HepG2 (cell line): ENCODE data around the gene GAPDH. TPM values are rescaled to one million over a fixed set of nuclear protein-coding genes. Genes with fewer than 3 reads are reported as not detected.
A peak's percentile ranks its signal among the peaks of the same experiment; 100 is the strongest.

Experiments used
- AKAP8 ChIP-seq: sonication (generic); formaldehyde crosslinking; IDR thresholded peaks from 2 replicates; pipeline ENCODE4 v1.5.1; 2020; ENCODE audit warnings: mild to moderate bottlenecking, missing genetic modification reagents
- ASH2L ChIP-seq: fragments of 300-600, 200-600 bp; sonication (generic); IDR thresholded peaks from 2 replicates; pipeline ENCODE4 v1.7.0; 2017; ENCODE audit warnings: low read depth, mild to moderate bottlenecking, moderate library complexity, mixed read lengths, low read length; ENCODE audit not compliant: insufficient read length
- BRCA1 ChIP-seq: sonication (generic); formaldehyde crosslinking; IDR thresholded peaks from 2 replicates; pipeline ENCODE4 v1.4.0; 2020; ENCODE audit warnings: missing genetic modification reagents
- ESRRA ChIP-seq: sonication (generic); formaldehyde crosslinking; IDR thresholded peaks from 2 replicates; pipeline ENCODE4 v1.5.1; 2020; ENCODE audit warnings: mild to moderate bottlenecking, low read depth, missing genetic modification reagents
- GTF3A ChIP-seq: sonication (generic); formaldehyde crosslinking; conservative IDR thresholded peaks from 2 replicates; pipeline ENCODE4 v1.4.0; 2020; ENCODE audit warnings: mild to moderate bottlenecking, missing genetic modification reagents
- KLF12 ChIP-seq: sonication (generic); formaldehyde crosslinking; IDR thresholded peaks from 2 replicates; pipeline ENCODE4 v1.4.0; 2020; ENCODE audit warnings: missing genetic modification reagents, borderline replicate concordance
- MATR3 ChIP-seq: sonication (generic); formaldehyde crosslinking; IDR thresholded peaks from 2 replicates; pipeline ENCODE4 v1.4.0; 2020; ENCODE audit warnings: missing genetic modification reagents
- NR2C2 ChIP-seq: sonication (generic); formaldehyde crosslinking; IDR thresholded peaks from 2 replicates; pipeline ENCODE4 v1.4.0; 2020; ENCODE audit warnings: missing genetic modification reagents, mild to moderate bottlenecking, moderate library complexity, borderline replicate concordance
- PITX1 ChIP-seq: sonication (generic); formaldehyde crosslinking; IDR thresholded peaks from 2 replicates; pipeline ENCODE4 v1.5.1; 2020; ENCODE audit warnings: mild to moderate bottlenecking, missing genetic modification reagents
- PLRG1 ChIP-seq: fragments of 450-650 bp; conservative IDR thresholded peaks from 2 replicates; pipeline ENCODE4 v1.6.1; 2016
- RBFOX2 ChIP-seq: fragments of 200-400 bp; formaldehyde crosslinking; IDR thresholded peaks from 2 replicates; pipeline ENCODE4 v1.6.1; 2017; ENCODE audit warnings: low read depth, mild to moderate bottlenecking, low read length
- SAP130 ChIP-seq: IDR thresholded peaks from 2 replicates; pipeline ENCODE4 v1.6.1; 2016; ENCODE audit warnings: low read depth
- SETDB1 ChIP-seq: sonication (generic); formaldehyde crosslinking; IDR thresholded peaks from 2 replicates; pipeline ENCODE4 v1.5.1; 2020; ENCODE audit warnings: missing genetic modification reagents, mild to moderate bottlenecking, borderline replicate concordance
- SMAD9 ChIP-seq: sonication (generic); formaldehyde crosslinking; IDR thresholded peaks from 2 replicates; pipeline ENCODE4 v1.5.1; 2020; ENCODE audit warnings: mild to moderate bottlenecking, missing genetic modification reagents
- SOX13 ChIP-seq, 3 experiments: fragments of 450-650 bp in 1 of 3; sonication (generic) in 1 of 3; formaldehyde crosslinking in 1 of 3; IDR thresholded peaks in 2 of 3; conservative IDR thresholded peaks in 1 of 3; 2 replicates each; pipeline versions ENCODE4 v1.5.0 to v1.6.1; 2016 to 2020; ENCODE audit warnings: antibody characterized with exemption in 1 of 3, mild to moderate bottlenecking in 1 of 3, missing compliant biosample characterization in 1 of 3, missing genetic modification reagents in 1 of 3, moderate library complexity in 1 of 3
- SRSF1 ChIP-seq: fragments of 200-400 bp; formaldehyde crosslinking; optimal IDR thresholded peaks from 2 replicates; pipeline ENCODE3; 2017; ENCODE audit warnings: mild to moderate bottlenecking, low read depth, low read length, moderate library complexity
- ZMYM4 ChIP-seq: sonication (generic); formaldehyde crosslinking; IDR thresholded peaks from 2 replicates; pipeline ENCODE4 v1.8.1; 2023; ENCODE audit warnings: mild to moderate bottlenecking, missing genetic modification reagents
- ZNF468 ChIP-seq: sonication (generic); formaldehyde crosslinking; IDR thresholded peaks from 2 replicates; pipeline ENCODE4 v1.8.0; 2022; ENCODE audit warnings: mild to moderate bottlenecking, moderate library complexity, missing genetic modification reagents
- ZNF678 ChIP-seq: sonication (generic); formaldehyde crosslinking; IDR thresholded peaks from 2 replicates; pipeline ENCODE4 v1.4.0; 2020; ENCODE audit warnings: mild to moderate bottlenecking, missing genetic modification reagents
- ZNF747 ChIP-seq: sonication (generic); formaldehyde crosslinking; IDR thresholded peaks from 2 replicates; pipeline ENCODE4 v1.8.1; 2023; ENCODE audit warnings: missing genetic modification reagents, mild to moderate bottlenecking, borderline replicate concordance
- ZNF788 ChIP-seq: sonication (generic); formaldehyde crosslinking; IDR thresholded peaks from 2 replicates; pipeline ENCODE4 v1.5.0; 2020; ENCODE audit warnings: mild to moderate bottlenecking, missing genetic modification reagents, borderline replicate concordance
- polyA plus RNA-seq, 8 experiments: library from polyadenylated mRNA; depleted of rRNA in 3 of 8; stranded (reverse) in 7 of 8; unstranded in 1 of 8; fragments of >200 nt; fragmentation: Illumina TruSeq in 4 of 8; extraction: Trizol in 4 of 8; gene quantifications; 2 replicates each; pipeline versions ENCODE4 v1.2.1 to v1.2.3, GENCODE V29; 2011 to 2016; ENCODE audit warnings: low read depth in 4 of 8, missing spikeins in 1 of 8, mixed read lengths in 1 of 8; ENCODE audit not compliant: insufficient read depth in 1 of 8
- total RNA-seq, 5 experiments: library from RNA; depleted of rRNA; stranded (reverse); fragments of >200 nt; fragmentation: Illumina TruSeq; extraction: Trizol; gene quantifications; 2 replicates each; pipeline ENCODE4 v1.2.3, GENCODE V29; 2016; ENCODE audit warnings: low read depth in 1 of 5
- TF ChIP-seq, protein P1 (sequence below): sonication (generic); formaldehyde crosslinking; IDR thresholded peaks from 2 replicates; pipeline ENCODE4 v1.5.0; 2020; ENCODE audit warnings: mild to moderate bottlenecking, missing genetic modification reagents
- TF ChIP-seq, protein P2 (sequence below): IDR thresholded peaks from 2 replicates; pipeline ENCODE4 v1.6.1; 2016; ENCODE audit warnings: low read depth
- TF ChIP-seq, protein P3 (sequence below): sonication (generic); formaldehyde crosslinking; IDR thresholded peaks from 2 replicates; pipeline ENCODE4 v1.4.0; 2020; ENCODE audit warnings: missing genetic modification reagents

Gene GAPDH
- total and polyA plus RNA-seq, 2 of the 13 experiments (the other 11 are each of a cell fraction or from before 2014, with no cell fraction given), result 3,038 to 12,722 TPM

DNA sequence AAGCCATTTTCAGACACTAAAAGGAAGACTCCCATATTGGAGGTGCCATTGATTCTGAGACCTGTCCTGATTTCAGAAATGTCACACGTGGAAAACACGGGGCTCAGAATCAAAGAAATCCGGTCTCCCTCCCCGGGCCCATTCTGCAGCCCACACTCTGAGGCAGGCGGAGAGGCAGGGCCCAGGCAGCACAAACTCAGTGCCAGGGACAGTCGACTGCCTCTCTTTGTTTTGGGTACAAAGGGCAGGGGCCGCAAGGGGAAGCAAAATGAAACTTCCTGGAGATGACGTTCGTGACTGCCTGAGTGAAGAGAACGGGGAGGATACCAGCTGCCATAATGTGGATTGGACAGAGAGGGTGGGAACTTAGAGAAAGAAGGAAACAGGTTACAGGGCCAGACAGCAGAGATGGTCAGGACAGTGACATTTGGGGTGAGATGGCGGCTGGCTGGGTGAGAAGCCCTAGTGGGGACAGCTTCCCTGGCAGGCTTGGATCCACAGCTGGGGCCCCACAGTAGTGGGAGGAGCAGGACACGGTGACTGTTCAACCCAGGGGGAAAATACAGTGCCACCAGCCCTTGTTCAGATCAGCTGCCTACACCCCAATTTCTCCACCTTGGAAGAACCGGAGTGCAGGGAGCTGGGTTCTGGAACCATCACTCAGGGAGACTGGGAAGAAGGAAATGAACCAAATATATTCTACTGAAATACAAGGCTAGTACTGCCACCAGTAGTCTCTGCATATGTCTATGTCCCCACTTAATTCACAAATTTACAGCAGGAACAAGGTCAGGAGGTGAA is 8.1 kb downstream of the GAPDH start (continued):
- TF ChIP-seq PLRG1 (no peak), GTF3A (CRISPR knock-in tag) (no peak), ASH2L (peak; percentile 93), ZNF788 (CRISPR knock-in tag) (0 out of 2 replicates have a peak, but pooled peaks have one; percentile 20), ZNF678 (CRISPR knock-in tag) (no peak), ZMYM4 (CRISPR knock-in tag) (peak; percentile 46; the same call in 1 of the 2 replicates), BRCA1 (CRISPR knock-in tag) (0 out of 2 replicates have a peak, but pooled peaks have one; percentile 67), MATR3 (CRISPR knock-in tag) (no peak), NR2C2 (CRISPR knock-in tag) (peak; percentile 52; the same call in 1 of the 2 replicates), RBFOX2 (peak; percentile 48; the same call in 1 of the 2 replicates), AKAP8 (no peak), KLF12 (CRISPR knock-in tag) (peak; percentile 73; the same call in 1 of the 2 replicates), ZNF468 (CRISPR knock-in tag) (no peak), ZNF747 (no peak), SMAD9 (CRISPR knock-in tag) (no peak), SOX13 (IDR thresholded peaks at IDR 0.05) (peak; percentile 52; the same call in 1 of the 2 replicates), SOX13 (CRISPR knock-in tag; conservative IDR thresholded peaks at IDR 0.05 in 1 of 2, IDR thresholded peaks at IDR 0.05 in 1 of 2) (peak in 1 of 2 experiments; percentile 82; a peak in 2 of 4 replicates), ESRRA (CRISPR knock-in tag) (peak; percentile 47; the same call in 1 of the 2 replicates), SETDB1 (no peak), SRSF1 (peak; percentile 26), PITX1 (no peak), SAP130 (CRISPR knock-in tag) (peak; percentile 92)
- TF ChIP-seq, protein P1, sequence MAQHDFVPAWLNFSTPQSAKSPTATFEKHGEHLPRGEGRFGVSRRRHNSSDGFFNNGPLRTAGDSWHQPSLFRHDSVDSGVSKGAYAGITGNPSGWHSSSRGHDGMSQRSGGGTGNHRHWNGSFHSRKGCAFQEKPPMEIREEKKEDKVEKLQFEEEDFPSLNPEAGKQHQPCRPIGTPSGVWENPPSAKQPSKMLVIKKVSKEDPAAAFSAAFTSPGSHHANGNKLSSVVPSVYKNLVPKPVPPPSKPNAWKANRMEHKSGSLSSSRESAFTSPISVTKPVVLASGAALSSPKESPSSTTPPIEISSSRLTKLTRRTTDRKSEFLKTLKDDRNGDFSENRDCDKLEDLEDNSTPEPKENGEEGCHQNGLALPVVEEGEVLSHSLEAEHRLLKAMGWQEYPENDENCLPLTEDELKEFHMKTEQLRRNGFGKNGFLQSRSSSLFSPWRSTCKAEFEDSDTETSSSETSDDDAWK (CRISPR knock-in tag), result no peak
- TF ChIP-seq, protein P2, sequence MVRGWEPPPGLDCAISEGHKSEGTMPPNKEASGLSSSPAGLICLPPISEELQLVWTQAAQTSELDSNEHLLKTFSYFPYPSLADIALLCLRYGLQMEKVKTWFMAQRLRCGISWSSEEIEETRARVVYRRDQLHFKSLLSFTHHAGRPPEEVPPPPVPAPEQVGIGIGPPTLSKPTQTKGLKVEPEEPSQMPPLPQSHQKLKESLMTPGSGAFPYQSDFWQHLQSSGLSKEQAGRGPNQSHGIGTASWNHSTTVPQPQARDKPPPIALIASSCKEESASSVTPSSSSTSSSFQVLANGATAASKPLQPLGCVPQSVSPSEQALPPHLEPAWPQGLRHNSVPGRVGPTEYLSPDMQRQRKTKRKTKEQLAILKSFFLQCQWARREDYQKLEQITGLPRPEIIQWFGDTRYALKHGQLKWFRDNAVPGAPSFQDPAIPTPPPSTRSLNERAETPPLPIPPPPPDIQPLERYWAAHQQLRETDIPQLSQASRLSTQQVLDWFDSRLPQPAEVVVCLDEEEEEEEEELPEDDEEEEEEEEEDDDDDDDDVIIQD (CRISPR knock-in tag), result peak; percentile 28; the same call in 1 of the 2 replicates
- TF ChIP-seq, protein P3, sequence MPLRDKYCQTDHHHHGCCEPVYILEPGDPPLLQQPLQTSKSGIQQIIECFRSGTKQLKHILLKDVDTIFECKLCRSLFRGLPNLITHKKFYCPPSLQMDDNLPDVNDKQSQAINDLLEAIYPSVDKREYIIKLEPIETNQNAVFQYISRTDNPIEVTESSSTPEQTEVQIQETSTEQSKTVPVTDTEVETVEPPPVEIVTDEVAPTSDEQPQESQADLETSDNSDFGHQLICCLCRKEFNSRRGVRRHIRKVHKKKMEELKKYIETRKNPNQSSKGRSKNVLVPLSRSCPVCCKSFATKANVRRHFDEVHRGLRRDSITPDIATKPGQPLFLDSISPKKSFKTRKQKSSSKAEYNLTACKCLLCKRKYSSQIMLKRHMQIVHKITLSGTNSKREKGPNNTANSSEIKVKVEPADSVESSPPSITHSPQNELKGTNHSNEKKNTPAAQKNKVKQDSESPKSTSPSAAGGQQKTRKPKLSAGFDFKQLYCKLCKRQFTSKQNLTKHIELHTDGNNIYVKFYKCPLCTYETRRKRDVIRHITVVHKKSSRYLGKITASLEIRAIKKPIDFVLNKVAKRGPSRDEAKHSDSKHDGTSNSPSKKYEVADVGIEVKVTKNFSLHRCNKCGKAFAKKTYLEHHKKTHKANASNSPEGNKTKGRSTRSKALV, result peak; percentile 85; the same call in 1 of the 2 replicates
